Activated naive CD8-positive, alpha-beta T cell treated with anti-CD3 and anti-CD28 coated beads, Interleukin-2, amount 50 U/mL, for 24 hours (primary cell): Measurements from ENCODE around the gene SUPT4H1.

ENCODE experiments used
- ATAC-seq: fragments of 150-1000 bp; cut with Tn5 transposase; one replicate; pipeline ENCODE4 v1.10.0; 2021
- DNase-seq: peaks from one replicate; pipeline ENCODE4 v3.0.0; 2021
- H3K27ac Mint-ChIP-seq: one replicate; pipeline ENCODE4 v1.8.0; 2021; ENCODE audit warnings: mild to moderate bottlenecking, mixed read lengths
- H3K27me3 Mint-ChIP-seq: one replicate; pipeline ENCODE4 v1.8.0; 2021; ENCODE audit warnings: mixed read lengths
- H3K36me3 Mint-ChIP-seq: one replicate; pipeline ENCODE4 v1.8.0; 2021; ENCODE audit warnings: low read depth, mixed read lengths
- H3K4me1 Mint-ChIP-seq: one replicate; pipeline ENCODE4 v1.8.0; 2021; ENCODE audit warnings: mixed read lengths
- H3K4me3 Mint-ChIP-seq: one replicate; pipeline ENCODE4 v1.8.0; 2021; ENCODE audit warnings: mild to moderate bottlenecking, moderate library complexity, mixed read lengths
- H3K9me3 Mint-ChIP-seq: one replicate; pipeline ENCODE4 v1.8.0; 2021; ENCODE audit warnings: mixed read lengths

SUPT4H1 gene

GRCh38 chr17:58327363-58328194 lies 24.4 kb downstream of the SUPT4H1 start:
- H3K4me3 Mint-ChIP-seq: peak overlapping the region; percentile 99
- peaks cover 15% of the 10 kb centered on the region for H3K27me3 Mint-ChIP-seq
- H3K36me3 Mint-ChIP-seq: peaks cover 31% of the 10 kb centered on the region
- DNase-seq (peak; percentile 39), ATAC-seq (no peak)
- H3K4me1 Mint-ChIP-seq: peaks cover 69% of the 10 kb centered on the region
- peak overlapping the region; percentile 98 for H3K27ac Mint-ChIP-seq
- no peaks in the 10 kb centered on the region for H3K9me3 Mint-ChIP-seq

GRCh38 chr17:58326609-58327362 lies 25.2 kb downstream of the SUPT4H1 start:
- H3K36me3 Mint-ChIP-seq: peaks cover 26% of the 10 kb centered on the region

GRCh38 chr17:58325976-58326468 lies 26.0 kb downstream of the SUPT4H1 start:
- H3K4me3 Mint-ChIP-seq: peak overlapping the region; percentile 4
- H3K27ac Mint-ChIP-seq: peak overlapping the region; percentile 69
- peaks cover 61% of the 10 kb centered on the region for H3K4me1 Mint-ChIP-seq
- peaks cover 21% of the 10 kb centered on the region for H3K36me3 Mint-ChIP-seq
- DNase-seq (no peak), ATAC-seq (no peak)
- peaks cover 5% of the 10 kb centered on the region for H3K27me3 Mint-ChIP-seq
- no peaks in the 10 kb centered on the region for H3K9me3 Mint-ChIP-seq

More at GRCh38 chr17:58326609-58327362, 25.2 kb downstream of the SUPT4H1 start:
- Mint-ChIP-seq H3K4me1 (peaks cover 64% of the 10 kb centered on the region), H3K9me3 (no peaks in the 10 kb centered on the region), H3K4me3 (peak overlapping the region; percentile 99), H3K27ac (peak overlapping the region; percentile 79), H3K27me3 (peaks cover 10% of the 10 kb centered on the region)
- no peak for DNase-seq
- ATAC-seq: no peak

GRCh38 chr17:58325289-58325726 lies 26.7 kb downstream of the SUPT4H1 start:
- H3K27me3 Mint-ChIP-seq: peaks cover 1% of the 10 kb centered on the region
- H3K4me1 Mint-ChIP-seq: peaks cover 53% of the 10 kb centered on the region
- H3K4me3 Mint-ChIP-seq: peak overlapping the region; percentile 38
- no peak for ATAC-seq
- no peaks in the 10 kb centered on the region for H3K9me3 Mint-ChIP-seq
- DNase-seq: no peak
- peak overlapping the region; percentile 69 for H3K27ac Mint-ChIP-seq
- peaks cover 13% of the 10 kb centered on the region for H3K36me3 Mint-ChIP-seq

GRCh38 chr17:58324409-58325288 lies 27.4 kb downstream of the SUPT4H1 start:
- H3K27ac Mint-ChIP-seq: peak overlapping the region; percentile 63
- no peaks in the 10 kb centered on the region for H3K9me3 Mint-ChIP-seq
- no peaks in the 10 kb centered on the region for H3K27me3 Mint-ChIP-seq
- ATAC-seq: no peak
- H3K4me3 Mint-ChIP-seq: peak overlapping the region; percentile 38
- H3K36me3 Mint-ChIP-seq: peaks cover 8% of the 10 kb centered on the region
- DNase-seq: no peak
- H3K4me1 Mint-ChIP-seq: peaks cover 49% of the 10 kb centered on the region

- Mint-ChIP-seq H3K4me3 (peak overlapping the region; percentile 11), H3K27me3 (no peaks in the 10 kb centered on the region), H3K36me3 (peaks cover 8% of the 10 kb centered on the region), H3K27ac (no peak overlapping the region), H3K4me1 (peaks cover 43% of the 10 kb centered on the region), H3K9me3 (no peaks in the 10 kb centered on the region)
- ATAC-seq (no peak), DNase-seq (no peak)
These were observed 28.0 kb downstream of the SUPT4H1 start for GRCh38 chr17:58324056-58324408.

- H3K9me3 Mint-ChIP-seq: no peaks in the 10 kb centered on the region
- peaks cover 6% of the 10 kb centered on the region for H3K36me3 Mint-ChIP-seq
- ATAC-seq (no peak), DNase-seq (no peak)
- H3K27me3 Mint-ChIP-seq: no peaks in the 10 kb centered on the region
- peak overlapping the region; percentile 11 for H3K4me3 Mint-ChIP-seq
- no peak overlapping the region for H3K27ac Mint-ChIP-seq
- peaks cover 40% of the 10 kb centered on the region for H3K4me1 Mint-ChIP-seq
These were observed 28.5 kb downstream of the SUPT4H1 start for GRCh38 chr17:58323366-58324055.

- Mint-ChIP-seq H3K36me3 (peaks cover 6% of the 10 kb centered on the region), H3K4me3 (no peak overlapping the region)
These were observed 29.3 kb downstream of the SUPT4H1 start for GRCh38 chr17:58322581-58323185.

GRCh38 chr17:58321571-58322525 lies 30.2 kb downstream of the SUPT4H1 start:
- Mint-ChIP-seq H3K4me3 (no peak overlapping the region), H3K27ac (no peak overlapping the region), H3K36me3 (peaks cover 3% of the 10 kb centered on the region), H3K9me3 (no peaks in the 10 kb centered on the region), H3K4me1 (peaks cover 38% of the 10 kb centered on the region), H3K27me3 (no peaks in the 10 kb centered on the region)
- DNase-seq (no peak), ATAC-seq (no peak)

More at GRCh38 chr17:58322581-58323185, 29.3 kb downstream of the SUPT4H1 start:
- H3K4me1 Mint-ChIP-seq: peaks cover 40% of the 10 kb centered on the region
- ATAC-seq: no peak
- no peak for DNase-seq
- no peaks in the 10 kb centered on the region for H3K9me3 Mint-ChIP-seq
- no peaks in the 10 kb centered on the region for H3K27me3 Mint-ChIP-seq
- no peak overlapping the region for H3K27ac Mint-ChIP-seq

GRCh38 chr17:58320570-58321323 lies 31.3 kb downstream of the SUPT4H1 start:
- Mint-ChIP-seq H3K4me3 (no peak overlapping the region), H3K36me3 (peaks cover 3% of the 10 kb centered on the region), H3K27me3 (no peaks in the 10 kb centered on the region), H3K27ac (no peak overlapping the region), H3K4me1 (peaks cover 29% of the 10 kb centered on the region), H3K9me3 (no peaks in the 10 kb centered on the region)
- no peak for ATAC-seq
- no peak for DNase-seq

- Mint-ChIP-seq H3K9me3 (no peaks in the 10 kb centered on the region), H3K4me1 (peaks cover 23% of the 10 kb centered on the region), H3K27me3 (no peaks in the 10 kb centered on the region), H3K4me3 (no peak overlapping the region), H3K27ac (no peak overlapping the region), H3K36me3 (peaks cover 3% of the 10 kb centered on the region)
- DNase-seq (no peak), ATAC-seq (no peak)
These were observed 31.8 kb downstream of the SUPT4H1 start for GRCh38 chr17:58320163-58320558.
